Embryonic facial prominence (tissue), 1 donor: Measurements from ENCODE around the gene C19orf67.
A peak's percentile ranks its signal among the peaks of the same experiment; 100 is the strongest.

Experiments
- DNase-seq: peaks from one replicate; pipeline ENCODE4 v3.0.0-alpha.2; 2016; ENCODE audit errors: extremely low spot score

The C19orf67 gene

DNA sequence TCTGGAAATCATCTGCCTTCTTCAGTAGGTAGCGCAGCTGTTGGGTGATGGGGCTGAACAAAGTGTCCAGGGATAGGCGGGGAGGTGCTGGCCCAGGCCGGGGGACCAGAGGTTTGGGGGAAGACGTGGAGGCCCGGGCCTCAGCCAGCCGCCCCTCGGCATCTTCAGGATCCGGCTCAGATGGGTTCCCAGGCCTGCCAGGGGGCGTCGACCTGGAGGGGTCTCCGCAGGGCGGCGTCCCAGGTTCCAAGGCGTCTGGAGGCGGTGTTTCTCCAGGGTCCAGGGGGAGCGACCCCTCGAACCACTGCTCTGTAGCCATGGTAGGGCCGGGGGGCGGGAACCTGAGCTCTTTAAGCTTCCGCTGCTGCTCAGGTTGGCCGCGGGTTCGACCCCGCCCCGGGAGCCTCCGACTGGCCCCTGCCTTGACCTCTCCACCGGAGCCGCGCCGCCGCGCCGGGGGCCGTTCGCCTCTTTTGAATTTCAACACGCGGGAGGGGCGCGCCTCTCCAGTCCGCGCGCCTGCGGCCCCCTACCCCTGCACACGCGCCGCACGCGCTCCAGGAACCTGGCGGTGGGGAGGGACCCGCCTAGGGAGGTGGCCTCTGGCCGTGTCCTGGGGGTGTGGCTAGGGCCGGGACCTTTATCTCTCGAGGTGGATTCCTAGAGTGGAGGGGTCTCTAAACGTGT lies at the start of gene C19orf67:
Gene C19orf67 (minus strand): TSS at position 475 of the 687 bp plus-strand sequence. CDS start 156 bp downstream, at position 319.
- no peak for DNase-seq

DNA sequence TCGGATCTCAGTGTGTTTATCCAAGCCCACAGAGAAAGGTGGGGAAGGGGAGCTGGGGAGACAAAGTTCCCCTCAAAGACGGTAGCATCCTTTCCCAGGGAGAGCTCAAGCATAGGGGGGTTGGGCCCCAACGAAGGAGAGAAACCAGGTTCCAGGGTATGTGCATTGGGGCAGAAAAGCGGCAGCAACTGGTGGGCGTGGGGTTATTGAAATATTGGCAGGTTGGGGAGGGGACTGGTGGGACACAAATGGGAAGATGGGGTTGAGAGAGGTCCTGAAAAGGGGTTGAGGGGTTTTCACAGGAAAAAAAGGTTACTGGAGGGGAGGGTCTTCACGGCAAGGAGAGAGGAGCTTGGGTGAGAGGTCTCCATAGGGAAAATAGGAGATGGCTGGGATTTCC lies 49.8 kb upstream of the C19orf67 start:
- no peak for DNase-seq

DNA sequence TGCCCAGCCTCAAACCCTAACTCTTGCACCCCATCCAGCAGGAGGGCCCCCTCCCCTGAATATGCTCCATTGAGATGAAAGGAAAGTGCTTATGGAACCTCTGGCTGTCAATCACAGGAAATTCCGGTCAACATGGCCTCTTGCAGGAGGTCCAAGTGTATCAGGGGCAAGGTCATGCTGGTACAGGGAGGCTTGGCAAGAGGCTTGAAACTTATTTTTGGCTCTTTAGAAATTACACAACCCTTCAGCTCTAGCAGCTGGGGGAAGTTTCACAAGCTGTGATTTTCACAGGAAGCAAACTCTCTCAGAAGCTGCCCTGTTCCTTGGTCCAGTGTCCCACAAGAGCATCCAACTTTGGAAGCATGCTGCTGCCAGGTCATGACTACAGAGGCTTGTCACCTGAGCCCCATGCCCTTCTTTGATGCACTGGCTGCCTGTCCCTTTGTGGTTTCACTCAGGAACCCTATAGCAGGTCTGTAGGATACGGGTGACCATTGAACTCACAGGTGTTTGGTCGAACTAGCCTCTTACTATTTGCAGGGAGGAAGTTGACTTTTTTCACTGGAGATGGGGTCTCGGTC lies 42.4 kb upstream of the C19orf67 start:
- no peak for DNase-seq

DNA sequence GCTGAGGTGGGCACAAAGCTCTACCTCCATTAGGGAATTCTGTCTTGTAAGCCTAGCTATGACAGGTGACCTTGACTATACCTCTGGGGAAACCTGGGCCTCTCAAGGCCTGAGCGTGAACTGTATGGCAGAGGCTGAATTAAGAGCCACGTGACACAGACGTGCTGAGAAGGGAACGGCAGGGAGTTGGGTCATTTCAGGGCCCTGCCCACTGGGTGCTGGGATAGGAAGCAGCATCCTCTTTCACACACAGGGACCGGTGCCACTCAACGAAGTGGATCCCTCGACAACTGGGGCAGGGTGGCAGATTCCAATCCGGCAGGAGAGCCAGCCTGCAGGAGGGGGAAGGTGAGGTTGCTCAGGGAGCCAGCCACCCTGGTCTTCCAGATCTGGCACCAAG lies 41.6 kb upstream of the C19orf67 start:
- DNase-seq, result no peak

GRCh38 chr19:14122924-14123323 lies 37.3 kb upstream of the C19orf67 start:
- DNase-seq, result no peak

GRCh38 chr19:14120497-14120780 lies 34.9 kb upstream of the C19orf67 start:
- DNase-seq, result no peak

DNA sequence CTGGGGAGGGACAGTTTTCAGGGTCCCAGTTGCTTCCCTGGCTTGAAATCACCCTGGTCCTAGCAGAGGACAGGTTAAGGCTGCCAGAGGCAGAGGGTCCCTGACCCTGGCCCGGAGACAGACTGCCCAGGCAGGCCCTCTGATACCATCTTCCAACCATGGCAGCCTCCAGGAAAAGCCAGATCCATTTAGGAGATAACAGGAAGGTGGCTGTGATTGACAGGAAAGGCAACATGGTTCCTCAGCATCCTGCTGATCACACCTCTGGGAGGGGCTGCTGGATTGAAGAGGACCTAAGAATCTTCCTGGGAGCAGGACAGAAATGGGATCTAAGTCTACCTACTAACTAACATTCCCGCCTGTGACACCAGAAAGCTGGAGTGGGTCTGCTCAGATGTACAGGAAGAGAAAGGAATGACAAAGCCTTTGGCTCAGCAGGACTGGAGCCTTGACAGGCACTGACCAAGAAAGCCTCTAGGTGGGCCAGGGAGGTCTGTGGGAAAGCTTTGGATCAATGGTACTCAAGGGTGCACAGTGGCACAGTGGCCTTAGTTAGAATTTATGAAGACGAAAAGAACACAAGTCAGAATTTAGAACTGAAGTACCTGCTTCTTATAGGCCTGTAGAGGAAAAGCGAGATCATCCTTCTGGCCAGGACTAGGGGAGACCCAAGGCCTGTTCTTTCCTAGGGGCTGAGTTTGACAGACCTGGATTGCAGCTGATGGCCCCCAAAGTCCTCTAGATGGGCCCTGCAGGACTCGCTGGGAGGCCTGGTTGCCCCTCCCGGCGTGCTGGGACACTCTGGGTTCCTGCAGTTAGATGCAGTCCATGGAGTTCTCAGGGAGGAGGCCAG lies 34.3 kb upstream of the C19orf67 start:
- no peak for DNase-seq

- DNase-seq, result no peak
Observed at GRCh38 chr19:14119146-14119545, 33.6 kb upstream of the C19orf67 start.

GRCh38 chr19:14118165-14119051 lies 32.8 kb upstream of the C19orf67 start:
- DNase-seq, result no peak

DNA sequence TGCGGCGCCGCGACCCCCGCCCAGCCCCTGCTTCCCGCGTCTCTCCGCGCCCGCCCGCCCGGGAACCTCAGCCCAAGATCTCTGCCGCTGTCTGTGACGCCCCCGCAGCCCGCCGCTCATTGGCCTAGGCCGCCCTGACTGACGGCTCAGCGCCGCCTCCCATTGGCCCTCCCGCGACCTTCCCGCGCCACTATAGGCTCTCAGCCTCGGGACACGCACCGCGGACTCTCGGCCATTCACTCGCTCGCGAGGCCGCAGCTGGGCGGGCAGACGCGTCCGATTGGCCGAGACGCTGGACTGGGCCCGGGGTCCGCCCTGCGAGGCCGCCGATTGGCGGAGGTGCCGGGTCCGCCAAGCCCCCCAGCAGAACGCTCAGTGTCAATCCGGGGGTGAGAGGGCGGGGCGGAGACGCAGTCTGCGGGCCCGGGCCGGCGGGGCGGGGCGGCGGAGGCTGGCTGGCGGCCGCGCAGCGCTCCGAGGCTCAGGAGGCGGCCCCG lies 32.1 kb upstream of the C19orf67 start, which contains the start of gene PRKACA:
Gene PRKACA (minus strand): TSS at position 95 of the 497 bp plus-strand sequence. CDS start 215 bp downstream, outside the sequence.
- DNase-seq, result peak; percentile 96

DNA sequence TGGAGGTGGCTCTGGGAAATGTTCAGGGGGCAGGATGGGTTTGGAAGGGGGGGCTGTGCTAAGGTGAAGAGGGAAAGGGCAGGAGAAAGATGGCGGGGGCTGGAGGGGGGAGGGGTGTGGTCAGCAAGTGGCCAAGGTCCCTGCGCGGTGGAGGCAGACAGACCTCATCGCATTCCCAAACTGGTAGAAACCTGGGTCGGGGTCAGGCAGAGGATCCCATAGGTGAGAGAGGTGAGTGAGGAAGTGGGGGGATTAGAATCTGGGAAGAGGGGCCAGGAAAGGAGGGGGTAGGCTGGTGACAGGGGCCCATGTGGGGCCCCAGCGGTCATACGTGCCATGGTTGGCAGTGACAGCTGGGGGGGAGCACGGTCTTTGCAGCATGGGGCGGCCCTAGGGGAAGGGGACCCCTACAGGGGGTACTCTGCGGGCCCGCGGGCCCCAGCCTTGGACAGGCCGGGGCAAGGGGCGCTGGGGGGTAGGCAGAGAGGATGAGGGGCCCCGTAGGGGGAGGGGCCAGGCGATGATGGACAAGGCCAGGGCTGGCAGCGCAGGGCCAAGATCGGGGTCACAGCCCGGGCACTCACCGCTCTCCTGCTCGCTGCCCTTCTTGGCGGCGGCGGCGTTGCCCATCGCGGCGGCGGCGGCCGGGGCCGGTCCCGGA lies 31.5 kb upstream of the C19orf67 start:
- no peak for DNase-seq

DNA sequence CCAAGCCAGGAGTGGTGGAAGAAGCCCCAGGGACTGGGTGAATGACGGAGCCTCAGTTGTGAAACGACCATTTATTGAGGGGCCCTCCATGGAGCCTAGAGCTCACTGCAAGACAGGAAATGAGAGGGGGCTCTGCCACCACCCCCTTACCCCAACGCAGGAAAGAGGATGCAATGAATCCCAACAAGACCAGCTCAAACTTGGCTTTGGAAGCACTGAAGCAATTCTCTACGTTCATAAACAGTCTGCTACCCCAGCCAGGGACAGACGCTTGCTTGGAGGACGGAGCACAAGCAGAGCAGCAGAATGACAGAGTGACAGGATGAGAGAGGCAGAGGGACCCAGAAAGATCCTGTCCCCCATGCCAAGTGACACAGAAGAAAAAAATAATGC lies 30.9 kb upstream of the C19orf67 start:
- no peak for DNase-seq

DNA sequence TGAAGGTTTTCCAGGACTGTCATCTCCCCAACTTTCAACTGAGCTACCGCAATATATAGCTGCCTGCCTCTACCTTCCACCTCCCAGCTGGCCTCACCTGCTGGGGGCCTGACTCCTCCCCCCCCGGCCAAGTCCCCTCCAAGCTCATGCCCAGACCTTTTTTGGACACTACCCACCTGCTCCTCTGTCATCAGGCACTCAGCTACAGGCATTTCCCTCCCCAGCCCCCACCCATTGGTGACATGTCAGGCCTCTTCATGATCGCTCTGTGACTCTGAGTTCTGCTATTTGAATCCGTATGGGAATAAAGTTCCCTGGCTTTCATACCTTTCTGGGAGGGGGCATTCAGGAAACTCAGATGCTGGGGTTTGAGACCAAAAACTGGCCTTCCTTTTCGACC lies 30.2 kb upstream of the C19orf67 start:
- no peak for DNase-seq

DNA sequence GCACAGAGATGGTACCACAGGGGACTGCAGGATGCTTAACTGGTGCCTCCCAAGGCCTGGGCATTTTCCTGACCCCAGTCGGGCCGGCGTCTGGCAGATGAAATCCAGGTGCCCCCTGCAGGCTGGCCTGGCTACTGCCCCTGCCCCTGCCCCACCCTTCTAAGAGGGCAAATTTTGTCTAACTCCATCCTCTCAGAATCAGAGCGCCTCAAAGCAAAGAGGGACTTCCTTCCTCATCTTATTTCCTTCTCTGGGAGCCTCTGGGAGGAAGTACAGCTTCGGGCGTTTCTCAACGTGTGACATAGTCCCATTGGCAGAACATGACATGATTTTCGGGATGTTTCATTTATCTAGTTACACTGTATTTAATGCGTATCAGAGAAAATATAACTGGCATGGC lies 29.3 kb upstream of the C19orf67 start:
- no peak for DNase-seq

DNA sequence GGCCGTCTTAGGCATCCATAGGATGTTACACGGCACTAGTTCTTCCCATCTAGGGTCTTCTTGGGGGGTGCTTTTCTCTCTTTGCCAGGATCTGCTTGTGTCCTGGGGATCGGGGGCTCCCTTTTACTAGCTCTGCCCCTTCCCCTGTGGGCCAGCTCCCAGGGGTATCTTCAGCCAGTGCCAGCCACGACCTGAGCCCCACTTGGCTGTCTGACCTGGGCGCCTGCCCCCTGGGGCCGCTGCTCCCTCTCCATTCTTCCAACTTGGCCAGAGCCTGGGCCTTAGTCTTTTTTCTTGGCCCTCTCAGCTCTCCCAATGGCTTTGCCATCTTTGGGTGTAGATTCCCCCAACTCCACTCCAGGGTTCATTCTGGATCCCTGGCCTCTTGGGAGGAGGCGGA lies 28.9 kb upstream of the C19orf67 start:
- DNase-seq, result no peak

DNA sequence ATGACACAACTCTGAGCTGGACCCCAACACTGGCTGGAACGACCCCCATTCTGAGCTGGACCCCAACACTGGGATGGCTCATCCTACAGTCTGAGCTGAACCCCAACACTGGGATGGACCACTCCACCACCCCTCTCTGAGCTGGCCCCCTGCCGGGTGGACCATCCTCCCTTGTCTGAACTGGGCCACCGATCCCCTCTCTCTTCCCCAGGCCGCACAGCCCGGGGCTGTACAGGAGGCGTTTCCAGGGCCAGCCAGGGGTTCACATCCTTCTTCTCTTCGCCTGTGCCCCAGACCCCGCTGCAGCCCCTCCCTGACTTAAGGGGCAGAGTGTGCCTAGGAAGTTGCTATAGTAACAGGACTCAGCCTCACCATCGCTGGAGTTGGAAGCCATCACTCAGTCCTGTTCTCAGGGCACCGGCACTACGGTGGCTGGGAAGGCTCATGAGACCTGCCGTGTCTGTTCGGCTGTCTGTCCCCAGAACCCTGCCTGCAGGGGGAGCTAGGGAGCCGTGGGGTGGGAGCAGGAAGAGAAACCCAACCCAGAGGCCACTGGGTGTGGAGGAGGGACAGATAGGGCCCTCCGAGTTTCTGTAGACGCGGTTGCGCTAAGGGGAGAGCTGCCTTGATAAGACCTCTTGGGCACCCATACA lies 28.3 kb upstream of the C19orf67 start:
- no peak for DNase-seq

DNA sequence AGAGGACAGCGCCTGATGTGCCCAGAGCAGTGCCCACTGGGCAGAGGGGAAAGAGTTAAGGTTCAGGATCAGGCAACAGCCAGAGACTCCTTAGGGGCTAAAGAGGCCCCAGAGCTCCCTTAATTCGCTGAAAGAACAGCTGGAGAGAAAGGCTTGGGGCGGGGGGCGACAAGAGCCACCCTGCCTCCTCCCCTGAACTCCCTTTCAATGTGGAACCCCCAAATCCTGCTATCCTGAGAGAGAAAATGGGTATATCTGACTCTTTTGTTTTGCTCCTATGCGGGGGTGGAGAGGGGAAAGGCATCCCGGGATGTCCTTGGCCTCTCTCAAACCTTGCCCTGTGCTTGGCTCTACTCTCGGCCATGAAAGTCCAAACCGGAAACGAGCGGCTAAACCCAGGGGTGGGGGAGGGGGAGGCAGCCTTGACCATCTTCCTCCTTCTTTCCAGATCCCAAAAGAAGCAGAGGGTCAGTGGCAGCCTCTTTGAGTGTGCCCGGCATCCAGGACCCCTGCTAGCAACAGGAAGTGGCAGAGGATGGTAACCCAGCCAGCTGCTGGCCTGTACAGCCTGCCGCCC lies 27.3 kb upstream of the C19orf67 start:
- no peak for DNase-seq

DNA sequence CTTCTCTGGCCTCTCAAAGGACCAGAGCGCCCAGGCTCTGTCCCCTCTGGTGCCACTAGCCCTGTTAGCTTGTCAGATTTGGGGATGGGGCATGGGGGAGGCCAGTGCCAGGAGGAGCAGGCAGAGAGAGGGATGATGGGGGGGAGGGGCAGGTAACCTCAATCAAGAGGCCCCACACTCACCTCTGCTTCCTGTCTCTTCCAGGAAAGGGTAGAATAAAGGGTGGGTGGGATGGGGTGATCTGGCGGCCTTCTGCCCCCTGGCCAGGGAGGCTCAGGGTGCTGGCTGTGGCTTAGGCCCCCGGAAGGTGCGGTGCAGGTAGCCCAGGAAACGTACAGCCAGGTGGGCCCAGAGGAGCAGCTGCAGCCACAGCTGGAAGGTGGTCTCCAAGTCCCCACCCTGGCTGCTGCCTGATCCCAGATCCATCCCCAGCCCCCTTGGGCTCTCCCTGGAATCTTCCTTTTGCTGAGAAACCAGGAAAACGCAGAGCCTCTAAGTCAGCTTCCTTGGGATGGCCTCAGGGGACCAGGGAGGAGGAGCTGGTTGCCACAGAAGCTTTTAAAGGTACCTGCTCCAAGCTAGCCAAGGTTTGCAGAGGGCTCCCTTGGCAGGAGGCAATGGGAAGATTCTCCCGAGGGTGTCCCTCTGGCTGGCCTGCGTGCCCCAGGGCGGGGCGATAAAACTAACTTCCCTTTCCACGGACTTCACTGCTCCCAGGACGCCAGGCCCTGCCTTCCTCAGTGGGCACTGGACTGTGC lies 26.6 kb upstream of the C19orf67 start:
- no peak for DNase-seq

DNA sequence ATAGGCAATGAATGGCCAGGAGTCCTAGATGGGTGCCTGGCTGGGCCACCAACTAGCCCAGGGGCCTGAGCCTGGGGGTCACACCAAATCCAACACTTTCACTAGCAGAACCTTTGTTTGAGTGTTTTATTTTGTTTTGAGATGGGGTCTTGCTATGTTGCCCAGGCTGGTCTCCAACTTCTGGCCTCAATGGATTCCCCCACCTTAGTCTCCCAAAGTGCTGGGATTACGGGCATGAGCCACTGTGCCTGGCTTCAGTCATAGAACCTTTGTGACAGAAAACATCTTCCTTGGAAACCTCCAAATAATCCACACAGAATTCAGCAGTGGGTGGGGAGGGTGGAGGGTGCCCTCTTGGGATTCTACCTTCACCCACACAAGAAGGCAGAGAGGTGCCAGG lies 25.9 kb upstream of the C19orf67 start:
- no peak for DNase-seq

- DNase-seq, result no peak
Observed at GRCh38 chr19:14110650-14111049, 25.1 kb upstream of the C19orf67 start.
